ENCODE data around the gene GCNT2.

DNA sequence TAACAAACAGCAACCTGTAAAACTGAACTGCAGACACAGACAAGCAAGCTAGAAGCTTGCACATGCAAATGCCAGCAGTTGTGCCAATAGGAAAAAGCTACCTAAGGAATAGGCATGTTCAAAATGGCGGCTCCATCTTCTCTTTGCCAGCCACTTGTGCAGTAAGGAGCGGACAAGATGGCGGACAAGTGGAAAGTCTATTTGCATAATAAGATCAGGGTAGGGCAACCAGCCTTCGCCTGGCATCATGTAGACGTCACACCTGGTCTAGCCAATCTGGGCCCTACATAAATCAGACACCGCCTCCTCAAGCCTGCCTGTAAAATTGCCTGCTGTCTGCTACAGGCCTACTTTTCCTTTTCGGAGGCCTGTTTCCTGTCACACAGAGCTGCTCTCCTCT is 155.3 kb downstream of the GCNT2 start:
- TF ChIP-seq EP300 (IDR thresholded peaks at IDR 0.05; ENCODE audit: borderline replicate concordance) (no peak), NFIC (IDR thresholded peaks at IDR 0.05) (no peak), REST (IDR thresholded peaks at IDR 0.05; ENCODE audit: low read depth) (no peak), TAF1 (IDR thresholded peaks at IDR 0.05; ENCODE audit: low read depth) (no peak), CREB1 (IDR thresholded peaks at IDR 0.05; ENCODE audit: low read depth) (no peak), EGR1 (IDR thresholded peaks at IDR 0.05) (no peak), TEAD4 (IDR thresholded peaks at IDR 0.05) (no peak), MAX (IDR thresholded peaks at IDR 0.05) (no peak), TCF12 (IDR thresholded peaks at IDR 0.05; ENCODE audit: low read depth) (no peak), FOXM1 (IDR thresholded peaks at IDR 0.05; ENCODE audit: borderline replicate concordance, low read depth) (no peak), RAD21 (IDR thresholded peaks at IDR 0.05; ENCODE audit: low read depth) (no peak), CEBPB (IDR thresholded peaks at IDR 0.05) (no peak), YY1 (IDR thresholded peaks at IDR 0.05; ENCODE audit: low read depth) (no peak)
- TF ChIP-seq, protein P1, sequence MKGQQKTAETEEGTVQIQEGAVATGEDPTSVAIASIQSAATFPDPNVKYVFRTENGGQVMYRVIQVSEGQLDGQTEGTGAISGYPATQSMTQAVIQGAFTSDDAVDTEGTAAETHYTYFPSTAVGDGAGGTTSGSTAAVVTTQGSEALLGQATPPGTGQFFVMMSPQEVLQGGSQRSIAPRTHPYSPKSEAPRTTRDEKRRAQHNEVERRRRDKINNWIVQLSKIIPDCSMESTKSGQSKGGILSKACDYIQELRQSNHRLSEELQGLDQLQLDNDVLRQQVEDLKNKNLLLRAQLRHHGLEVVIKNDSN (IDR thresholded peaks at IDR 0.05), result no peak
